H9 (cell line): ENCODE data around the gene SMIM36. TPM values are rescaled to one million over a fixed set of nuclear protein-coding genes. Genes with fewer than 3 reads are reported as not detected.

Experiments
- DNase-seq: peaks from one replicate; pipeline ENCODE4 v3.0.0-alpha.2; 2017
- H2AFZ ChIP-seq: one replicate; pipeline ENCODE4 v1.6.1; 2013; ENCODE audit warnings: mild to moderate bottlenecking, low read length, control low read depth, moderate library complexity
- H2AK5ac ChIP-seq: 2 replicates; pipeline ENCODE4 v1.6.1; 2013; ENCODE audit warnings: low read length, control low read depth, mixed read lengths; ENCODE audit not compliant: insufficient read length
- H2BK120ac ChIP-seq: one replicate; pipeline ENCODE4 v1.6.1; 2013; ENCODE audit warnings: low read depth, mild to moderate bottlenecking, low read length, control low read depth, inconsistent platforms; ENCODE audit not compliant: poor library complexity, severe bottlenecking
- H2BK12ac ChIP-seq: 2 replicates; pipeline ENCODE4 v1.6.1; 2013; ENCODE audit warnings: low read length, control low read depth, mixed read lengths, low read depth; ENCODE audit not compliant: insufficient read length
- H2BK15ac ChIP-seq: 2 replicates; pipeline ENCODE4 v1.6.1; 2013; ENCODE audit warnings: low read depth, low read length, control low read depth
- H2BK20ac ChIP-seq: one replicate; pipeline ENCODE4 v1.6.1; 2013; ENCODE audit warnings: low read depth, mild to moderate bottlenecking, low read length, control low read depth, inconsistent platforms; ENCODE audit not compliant: poor library complexity, severe bottlenecking
- H2BK5ac ChIP-seq: 2 replicates; pipeline ENCODE4 v1.6.1; 2013; ENCODE audit warnings: low read length, control low read depth, mixed read lengths; ENCODE audit not compliant: insufficient read length
- H3K14ac ChIP-seq: 2 replicates; pipeline ENCODE4 v1.6.1; 2013; ENCODE audit warnings: low read length, control low read depth; ENCODE audit not compliant: insufficient read depth
- H3K18ac ChIP-seq: 2 replicates; pipeline ENCODE4 v1.6.1; 2013; ENCODE audit warnings: low read depth, mild to moderate bottlenecking, mixed read lengths, low read length, control low read depth; ENCODE audit not compliant: insufficient read length
- H3K23ac ChIP-seq: 2 replicates; pipeline ENCODE4 v1.6.1; 2013; ENCODE audit warnings: low read length, control low read depth, mixed read lengths, low read depth; ENCODE audit not compliant: insufficient read length
- H3K23me2 ChIP-seq: 2 replicates; pipeline ENCODE4 v1.6.1; 2013; ENCODE audit warnings: low read depth, mild to moderate bottlenecking, mixed read lengths, low read length, control low read depth; ENCODE audit not compliant: insufficient read length, poor library complexity, severe bottlenecking
- H3K27ac ChIP-seq: 2 replicates; pipeline ENCODE4 v1.5.1; 2013; ENCODE audit warnings: low read length, control low read depth, mixed read lengths, low read depth; ENCODE audit not compliant: insufficient read length
- H3K27me3 ChIP-seq: 2 replicates; pipeline ENCODE4 v1.6.1; 2013; ENCODE audit warnings: low read length, control low read depth, inconsistent platforms; ENCODE audit not compliant: insufficient read depth
- H3K4ac ChIP-seq: 2 replicates; pipeline ENCODE4 v1.6.1; 2013; ENCODE audit warnings: low read depth, mild to moderate bottlenecking, control low read depth, inconsistent platforms, low read length, moderate library complexity
- H3K4me1 ChIP-seq: 2 replicates; pipeline ENCODE4 v1.6.1; 2013; ENCODE audit warnings: low read length, control low read depth, inconsistent platforms; ENCODE audit not compliant: insufficient read depth
- H3K4me2 ChIP-seq: 2 replicates; pipeline ENCODE4 v1.6.1; 2013; ENCODE audit warnings: low read length, control low read depth, mixed read lengths; ENCODE audit not compliant: insufficient read length, insufficient read depth
- H3K56ac ChIP-seq: 2 replicates; pipeline ENCODE4 v1.6.1; 2013; ENCODE audit warnings: low read depth, mild to moderate bottlenecking, mixed read lengths, low read length, control low read depth; ENCODE audit not compliant: insufficient read length
- H3K79me1 ChIP-seq: 2 replicates; pipeline ENCODE4 v1.6.1; 2013; ENCODE audit warnings: low read depth, mild to moderate bottlenecking, moderate library complexity, low read length, control low read depth, inconsistent platforms; ENCODE audit not compliant: insufficient read depth, poor library complexity, severe bottlenecking
- H3K79me2 ChIP-seq: 2 replicates; pipeline ENCODE4 v1.6.1; 2013; ENCODE audit warnings: low read length, control low read depth, inconsistent platforms; ENCODE audit not compliant: insufficient read depth
- H3K9ac ChIP-seq: 2 replicates; pipeline ENCODE4 v1.6.1; 2013; ENCODE audit warnings: low read length, control low read depth, mixed read lengths; ENCODE audit not compliant: insufficient read length; ENCODE audit errors: extremely low read depth
- H3K9me3 ChIP-seq: one replicate; pipeline ENCODE4 v1.6.1; 2013; ENCODE audit warnings: low read depth, low read length, inconsistent platforms; ENCODE audit not compliant: control insufficient read depth
- H3T11ph ChIP-seq: one replicate; pipeline ENCODE4 v1.6.1; 2013; ENCODE audit warnings: mild to moderate bottlenecking, low read length, control low read depth, inconsistent platforms
- H4K20me1 ChIP-seq: one replicate; pipeline ENCODE4 v1.6.1; 2013; ENCODE audit not compliant: control insufficient read depth, insufficient read length, insufficient read depth
- H4K5ac ChIP-seq: 2 replicates; pipeline ENCODE4 v1.6.1; 2013; ENCODE audit warnings: low read depth, mild to moderate bottlenecking, mixed read lengths, low read length, control low read depth; ENCODE audit not compliant: insufficient read length
- H4K8ac ChIP-seq: replicated peaks from 2 replicates; pipeline ENCODE4 v1.6.1; 2013; ENCODE audit warnings: low read length, control low read depth, mixed read lengths, low read depth; ENCODE audit not compliant: insufficient read length
- H4K91ac ChIP-seq: 2 replicates; pipeline ENCODE4 v1.6.1; 2013; ENCODE audit warnings: low read depth, mild to moderate bottlenecking, moderate library complexity, mixed read lengths, low read length, control low read depth; ENCODE audit not compliant: insufficient read length
- H3K27ac Mint-ChIP-seq, 3 experiments: 2 replicates in 2 of 3; 3 replicates in 1 of 3; pipeline ENCODE4 v1.8.0; 2020 to 2021; ENCODE audit warnings: mixed read lengths in 3 of 3, mild to moderate bottlenecking in 1 of 3, moderate library complexity in 1 of 3
- H3K27me3 Mint-ChIP-seq: 2 replicates; pipeline ENCODE4 v1.8.0; 2021; ENCODE audit warnings: low read depth, mild to moderate bottlenecking, moderate library complexity, mixed read lengths
- H3K36me3 Mint-ChIP-seq, 3 experiments: 2 replicates in 2 of 3; 3 replicates in 1 of 3; pipeline ENCODE4 v1.8.0; 2020 to 2021; ENCODE audit warnings: low read depth in 3 of 3, mixed read lengths in 3 of 3; ENCODE audit not compliant: insufficient read depth in 1 of 3
- H3K4me1 Mint-ChIP-seq, 2 experiments: 2 replicates each; pipeline ENCODE4 v1.8.0; 2020; ENCODE audit warnings: mixed read lengths in 2 of 2
- H3K4me3 Mint-ChIP-seq, 2 experiments: 2 replicates in 1 of 2; 3 replicates in 1 of 2; pipeline ENCODE4 v1.8.0; 2020 to 2021; ENCODE audit warnings: mild to moderate bottlenecking in 2 of 2, mixed read lengths in 2 of 2, moderate library complexity in 1 of 2
- H3K9me3 Mint-ChIP-seq, 2 experiments: 2 replicates in 1 of 2; 3 replicates in 1 of 2; pipeline ENCODE4 v1.8.0; 2020; ENCODE audit warnings: mild to moderate bottlenecking in 2 of 2, mixed read lengths in 2 of 2, moderate library complexity in 1 of 2
- WGBS: extraction: QIAGEN DNeasy Blood & Tissue Kit; methylation state at CpG from one replicate; pipeline ENCODE4 v1.1.7; 2013; ENCODE audit warnings: missing lambda C conversion rate, low lambda C conversion rate, mixed read lengths; ENCODE audit not compliant: insufficient read length; ENCODE audit errors: extremely low coverage; 5-methylcytosine and 5-hydroxymethylcytosine counted together
- total RNA-seq: library from RNA; stranded (reverse); gene quantifications from 2 replicates; pipeline ENCODE4 v1.2.1, GENCODE V29; 2021
- TF ChIP-seq, protein P1 (sequence below): fragments of 200-600 bp; sonication (generic); conservative IDR thresholded peaks from 3 replicates; pipeline ENCODE4 v1.8.0; 2021; ENCODE audit warnings: antibody characterized with exemption, mild to moderate bottlenecking

SMIM36 gene
- total RNA-seq, 1 experiment from 2014 or later: not detected

DNA sequence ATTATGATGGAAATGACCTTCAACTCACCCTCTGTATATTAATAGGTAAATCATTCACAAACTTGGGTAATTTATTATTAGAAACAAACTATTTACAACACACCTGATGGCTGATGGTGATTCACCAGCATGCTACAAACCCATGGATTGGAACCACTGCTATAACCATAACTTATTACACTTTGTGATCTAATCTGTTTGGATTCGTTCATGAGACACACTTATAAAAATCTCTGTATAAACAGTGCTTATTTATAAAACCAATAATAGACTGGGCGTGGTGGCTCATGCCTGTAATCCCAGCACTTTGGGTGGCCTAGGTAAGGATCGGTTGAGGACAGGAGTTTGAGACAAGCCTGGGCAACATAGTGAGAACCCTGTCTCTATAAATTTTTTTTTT, 16.0 kb downstream of the SMIM36 start:
- no peak overlapping the region for H4K91ac ChIP-seq
- no peaks in the 10 kb centered on the region for H4K20me1 ChIP-seq
- no peak overlapping the region for H3K23ac ChIP-seq
- H3K27me3 ChIP-seq: no peaks in the 10 kb centered on the region
- no peak overlapping the region for H3K56ac ChIP-seq
- no peak overlapping the region for H2BK15ac ChIP-seq
- H3K9me3 Mint-ChIP-seq: no peaks in the 10 kb centered on the region; a peak in 1 of 5 replicates
- no peaks in the 10 kb centered on the region for H3K79me2 ChIP-seq
- H3K4me1 Mint-ChIP-seq: peaks cover 11 to 12% of the 10 kb centered on the region in 2 experiments
- no peaks in the 10 kb centered on the region for H3K27me3 Mint-ChIP-seq
- H3K36me3 Mint-ChIP-seq: no peaks in the 10 kb centered on the region
- no CpG with 5 or more reads among the region's 3 CpGs for whole genome bisulfite sequencing
- no peaks in the 10 kb centered on the region for H3K79me1 ChIP-seq
- TF ChIP-seq, protein P1, sequence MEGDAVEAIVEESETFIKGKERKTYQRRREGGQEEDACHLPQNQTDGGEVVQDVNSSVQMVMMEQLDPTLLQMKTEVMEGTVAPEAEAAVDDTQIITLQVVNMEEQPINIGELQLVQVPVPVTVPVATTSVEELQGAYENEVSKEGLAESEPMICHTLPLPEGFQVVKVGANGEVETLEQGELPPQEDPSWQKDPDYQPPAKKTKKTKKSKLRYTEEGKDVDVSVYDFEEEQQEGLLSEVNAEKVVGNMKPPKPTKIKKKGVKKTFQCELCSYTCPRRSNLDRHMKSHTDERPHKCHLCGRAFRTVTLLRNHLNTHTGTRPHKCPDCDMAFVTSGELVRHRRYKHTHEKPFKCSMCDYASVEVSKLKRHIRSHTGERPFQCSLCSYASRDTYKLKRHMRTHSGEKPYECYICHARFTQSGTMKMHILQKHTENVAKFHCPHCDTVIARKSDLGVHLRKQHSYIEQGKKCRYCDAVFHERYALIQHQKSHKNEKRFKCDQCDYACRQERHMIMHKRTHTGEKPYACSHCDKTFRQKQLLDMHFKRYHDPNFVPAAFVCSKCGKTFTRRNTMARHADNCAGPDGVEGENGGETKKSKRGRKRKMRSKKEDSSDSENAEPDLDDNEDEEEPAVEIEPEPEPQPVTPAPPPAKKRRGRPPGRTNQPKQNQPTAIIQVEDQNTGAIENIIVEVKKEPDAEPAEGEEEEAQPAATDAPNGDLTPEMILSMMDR: no peak
- no peak overlapping the region for H3K27ac Mint-ChIP-seq
- no peak overlapping the region for H2BK12ac ChIP-seq
- no peak overlapping the region for H3K4me3 Mint-ChIP-seq
- no peak overlapping the region for H3K9ac ChIP-seq
- H3K27ac ChIP-seq: no peak overlapping the region
- no peak overlapping the region for H3K18ac ChIP-seq
- H2BK120ac ChIP-seq: no peak overlapping the region
- no peak overlapping the region for H3T11ph ChIP-seq
- H4K8ac ChIP-seq: no peak overlapping the region
- H3K4me2 ChIP-seq: no peak overlapping the region
- no peaks in the 10 kb centered on the region for H3K4me1 ChIP-seq
- no peaks in the 10 kb centered on the region for H3K23me2 ChIP-seq
- H3K14ac ChIP-seq: no peak overlapping the region
- H3K4ac ChIP-seq: no peak overlapping the region
- no peak overlapping the region for H2AK5ac ChIP-seq
- H2BK5ac ChIP-seq: no peak overlapping the region
- no peaks in the 10 kb centered on the region for H3K9me3 ChIP-seq
- H4K5ac ChIP-seq: no peak overlapping the region
- no peak overlapping the region for H2BK20ac ChIP-seq
- no peak overlapping the region for H2AFZ ChIP-seq
- DNase-seq: no peak
